ENCODE data around the gene HLF. TPM values are rescaled to one million over a fixed set of nuclear protein-coding genes. Genes with fewer than 3 reads are reported as not detected.

HLF gene
- total RNA-seq, 1 experiment from 2014 or later = 1.5 TPM

GRCh38 chr17:55271958-55272710, 7.4 kb downstream of the HLF start:
- RAD21 ChIA-PET (ENCODE audit: low non-redundant PET in 1 of 2, low total read pairs in 2 of 2, uncharacterized antibody in 2 of 2, unreplicated experiment in 2 of 2) = no interaction called here
- BruUV-seq (replicated peaks) = no TSS peak
- Histone ChIP-seq H3K27ac (ENCODE audit: low read depth, low read length) (no peak overlapping the region), H4K20me1 (ENCODE audit: insufficient read depth) (no peaks in the 10 kb centered on the region), H3K4me1 (ENCODE audit: control insufficient read depth in 1 of 2, insufficient read depth in 2 of 2, low read length in 2 of 2) (peaks cover 0 to 11% of the 10 kb centered on the region in 2 experiments; a peak in 2 of 4 replicates), H3K9ac (ENCODE audit: low read length) (no peak overlapping the region), H3K27me3 (ENCODE audit: insufficient read depth, low read length) (no peaks in the 10 kb centered on the region), H3K4me2 (ENCODE audit: low read length) (no peak overlapping the region), H2AFZ (ENCODE audit: low read depth, low read length, poor library complexity, severe bottlenecking) (no peak overlapping the region), H3K9me3 (ENCODE audit: control insufficient read depth in 1 of 2, insufficient read depth in 1 of 2, low read depth in 1 of 2, low read length in 2 of 2) (no peaks in the 10 kb centered on the region), H3K4me3 (replicated peaks in 1 of 2; ENCODE audit: low read depth in 1 of 2, low read length in 2 of 2) (no peak overlapping the region), H3K36me3 (ENCODE audit: control insufficient read depth in 1 of 2, insufficient read depth in 2 of 2, low read length in 2 of 2) (no peaks in the 10 kb centered on the region), H3K79me2 (ENCODE audit: insufficient read depth, low read length) (no peaks in the 10 kb centered on the region), H3K9me2 (ENCODE audit: insufficient read depth) (no peaks in the 10 kb centered on the region)
- POLR2A ChIA-PET = no interaction called here
- ATAC-seq (no peak), DNase-seq (ENCODE audit: low read depth, low spot score) (no peak)
- CTCF ChIA-PET = no interaction called here
- TF ChIP-seq POLR2A (IDR thresholded peaks at IDR 0.05; ENCODE audit: borderline replicate concordance, extremely low read depth, insufficient read depth, insufficient read length) (no peak), POLR2AphosphoS5 (IDR thresholded peaks at IDR 0.05; ENCODE audit: low read depth, low read length) (no peak), MAX (IDR thresholded peaks at IDR 0.05) (no peak), JUND (IDR thresholded peaks at IDR 0.05) (no peak), CTCF (IDR thresholded peaks at IDR 0.05 in 2 of 3, conservative IDR thresholded peaks at IDR 0.05 in 1 of 3; ENCODE audit: borderline replicate concordance in 1 of 3, insufficient read depth in 1 of 3, low read depth in 2 of 3, low read length in 2 of 3) (no peak), CBX3 (IDR thresholded peaks at IDR 0.05; ENCODE audit: low read depth) (no peak), TCF7L2 (IDR thresholded peaks at IDR 0.05; ENCODE audit: borderline replicate concordance, extremely low read depth, insufficient read depth, insufficient read length) (no peak), SRF (IDR thresholded peaks at IDR 0.05; ENCODE audit: low read depth) (no peak), ELF1 (IDR thresholded peaks at IDR 0.05; ENCODE audit: borderline replicate concordance, low read depth) (no peak)
- intact Hi-C loops (cut with micrococcal nuclease) = no loop called here

Data from HCT116 (cell line).